SK-N-MC (cell line): Measurements from ENCODE around the gene ATRNL1.

Experiments
- EZH2 ChIP-seq: fragments of 200-600 bp; sonication (generic); IDR thresholded peaks from one replicate; pipeline ENCODE4 v1.6.1; 2017; ENCODE audit warnings: antibody characterized with exemption
- POLR2AphosphoS5 ChIP-seq: IDR thresholded peaks from 2 replicates; pipeline ENCODE4 v1.6.1; 2012; ENCODE audit warnings: mild to moderate bottlenecking, low read depth, low read length, borderline replicate concordance

GRCh38 chr10:115981081-115981480, 887.9 kb downstream of the ATRNL1 start:
- TF ChIP-seq EZH2 (no peak), POLR2AphosphoS5 (no peak)
